ENCODE measurements around the gene CFP.
A peak's percentile ranks its signal among the peaks of the same experiment; 100 is the strongest.

Gene CFP

DNA sequence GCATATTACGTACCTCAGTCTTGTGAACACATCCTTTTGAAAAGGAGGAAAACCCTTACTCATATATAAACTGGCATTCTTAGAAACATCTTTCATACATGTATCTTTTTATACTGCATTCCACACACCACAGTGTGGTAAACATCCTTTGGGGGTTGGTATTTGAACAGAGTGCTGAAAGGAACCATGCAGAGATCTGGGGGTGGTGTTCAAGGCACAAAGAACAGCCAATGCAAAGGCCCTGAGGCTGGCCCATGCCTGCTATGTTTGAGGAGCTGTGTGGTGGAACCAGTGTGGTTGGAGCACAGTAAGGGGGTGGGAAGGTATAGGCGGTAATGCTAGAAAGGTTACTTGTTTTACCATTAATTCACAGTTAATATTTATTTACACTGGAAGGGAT, 18.6 kb upstream of the CFP start:
- FAIRE-seq: peak; percentile 73
- DNase-seq (ENCODE audit: insufficient read length, low spot score): no peak
- TF ChIP-seq, protein P1, sequence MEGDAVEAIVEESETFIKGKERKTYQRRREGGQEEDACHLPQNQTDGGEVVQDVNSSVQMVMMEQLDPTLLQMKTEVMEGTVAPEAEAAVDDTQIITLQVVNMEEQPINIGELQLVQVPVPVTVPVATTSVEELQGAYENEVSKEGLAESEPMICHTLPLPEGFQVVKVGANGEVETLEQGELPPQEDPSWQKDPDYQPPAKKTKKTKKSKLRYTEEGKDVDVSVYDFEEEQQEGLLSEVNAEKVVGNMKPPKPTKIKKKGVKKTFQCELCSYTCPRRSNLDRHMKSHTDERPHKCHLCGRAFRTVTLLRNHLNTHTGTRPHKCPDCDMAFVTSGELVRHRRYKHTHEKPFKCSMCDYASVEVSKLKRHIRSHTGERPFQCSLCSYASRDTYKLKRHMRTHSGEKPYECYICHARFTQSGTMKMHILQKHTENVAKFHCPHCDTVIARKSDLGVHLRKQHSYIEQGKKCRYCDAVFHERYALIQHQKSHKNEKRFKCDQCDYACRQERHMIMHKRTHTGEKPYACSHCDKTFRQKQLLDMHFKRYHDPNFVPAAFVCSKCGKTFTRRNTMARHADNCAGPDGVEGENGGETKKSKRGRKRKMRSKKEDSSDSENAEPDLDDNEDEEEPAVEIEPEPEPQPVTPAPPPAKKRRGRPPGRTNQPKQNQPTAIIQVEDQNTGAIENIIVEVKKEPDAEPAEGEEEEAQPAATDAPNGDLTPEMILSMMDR (IDR thresholded peaks at IDR 0.05; ENCODE audit: insufficient read depth, missing control alignments): no peak

DNA sequence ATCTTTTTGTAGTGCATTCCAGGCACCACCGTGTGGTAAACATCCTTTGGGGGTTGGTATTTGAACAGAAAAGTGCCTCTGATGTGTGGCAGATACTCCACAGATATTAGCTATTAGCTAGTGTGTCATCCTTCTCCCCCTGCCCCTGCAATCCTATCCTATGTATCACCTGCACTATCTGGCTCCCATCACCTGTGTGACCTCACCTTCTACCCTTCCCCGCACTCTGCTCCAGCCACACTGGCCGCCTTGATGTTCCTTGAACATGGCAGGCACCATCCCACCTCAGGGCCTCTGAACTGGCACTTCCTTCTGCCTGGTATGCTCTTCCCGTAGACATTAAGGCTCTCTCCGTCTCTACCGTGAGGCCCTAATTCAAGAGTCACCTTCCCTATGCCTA, 16.9 kb upstream of the CFP start:
- FAIRE-seq (no peak), DNase-seq (ENCODE audit: insufficient read length, low spot score) (no peak)
- TF ChIP-seq, protein P1 (IDR thresholded peaks at IDR 0.05; ENCODE audit: insufficient read depth, missing control alignments): no peak

DNA sequence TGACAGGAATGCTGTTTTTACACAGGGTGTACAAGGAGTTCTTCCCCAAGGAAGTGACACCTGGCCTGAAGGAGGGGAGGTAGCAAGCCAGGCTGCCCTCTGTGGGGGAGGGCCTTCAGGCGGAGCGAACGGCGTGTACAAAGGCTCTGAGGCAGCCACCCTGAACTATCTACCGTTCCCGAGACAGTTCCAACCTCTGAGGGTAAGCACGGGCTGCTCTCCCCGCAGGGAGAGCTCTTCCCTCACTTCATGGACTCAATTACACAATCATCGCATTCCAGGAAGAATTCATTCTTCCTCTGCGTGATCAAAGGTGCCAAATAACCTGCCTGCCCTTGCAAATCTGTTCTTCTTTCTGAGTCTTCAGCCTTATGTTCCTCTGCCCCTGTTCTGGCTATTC, 15.8 kb upstream of the CFP start:
- TF ChIP-seq, protein P1 (IDR thresholded peaks at IDR 0.05; ENCODE audit: insufficient read depth, missing control alignments): no peak
- no peak for FAIRE-seq
- DNase-seq (ENCODE audit: insufficient read length, low spot score): no peak

GRCh38 chrX:47644557-47645091, 14.9 kb upstream of the CFP start:
- DNase-seq (ENCODE audit: insufficient read length, low spot score) (no peak), FAIRE-seq (no peak)
- TF ChIP-seq, protein P1 (IDR thresholded peaks at IDR 0.05; ENCODE audit: insufficient read depth, missing control alignments): no peak

- TF ChIP-seq, protein P1 (IDR thresholded peaks at IDR 0.05; ENCODE audit: insufficient read depth, missing control alignments): peak; percentile 24
- FAIRE-seq: no peak
- DNase-seq (ENCODE audit: insufficient read length, low spot score): no peak
These were observed 14.2 kb upstream of the CFP start for GRCh38 chrX:47643926-47644325.

DNA sequence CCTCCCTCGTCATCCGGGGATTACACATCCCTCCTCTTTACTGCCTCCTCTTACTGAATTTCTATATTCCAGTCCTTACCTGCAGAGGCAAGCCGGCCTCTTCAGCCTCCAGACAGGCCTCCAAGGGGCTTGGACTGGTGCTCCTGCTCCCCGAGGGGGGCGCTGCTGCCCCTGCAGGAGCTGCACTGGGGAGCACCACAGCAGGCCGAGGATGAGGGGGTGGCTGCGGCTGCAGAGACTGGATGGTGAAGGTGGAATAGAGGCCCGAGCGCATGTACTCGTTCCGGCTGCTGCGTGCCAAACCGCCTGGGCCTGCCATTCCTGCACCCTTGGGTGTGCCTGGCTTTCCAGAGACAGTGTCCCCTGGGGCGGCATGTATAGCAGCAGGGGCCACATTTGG, 9.1 kb upstream of the CFP start:
- FAIRE-seq (no peak), DNase-seq (ENCODE audit: insufficient read length, low spot score) (no peak)
- TF ChIP-seq, protein P1 (IDR thresholded peaks at IDR 0.05; ENCODE audit: insufficient read depth, missing control alignments): no peak

- no peak for DNase-seq (ENCODE audit: insufficient read length, low spot score)
- TF ChIP-seq, protein P1 (IDR thresholded peaks at IDR 0.05; ENCODE audit: insufficient read depth, missing control alignments): no peak
- no peak for FAIRE-seq
These were observed 7.9 kb upstream of the CFP start for GRCh38 chrX:47637546-47638195.
